Transverse colon (tissue), 3 donors: ENCODE measurements around the gene PSMD13.

Experiments
- EP300 ChIP-seq: sonication (generic); formaldehyde crosslinking; IDR thresholded peaks from one replicate; pipeline ENCODE4 v1.6.1; 2017; ENCODE audit warnings: antibody characterized with exemption, low read depth
- POLR2A ChIP-seq: fragments of 450-650 bp; IDR thresholded peaks from one replicate; pipeline ENCODE4 v1.6.1; 2016; ENCODE audit warnings: antibody characterized with exemption, mild to moderate bottlenecking, moderate library complexity
- POLR2AphosphoS5 ChIP-seq, 3 donors: sonication (generic); formaldehyde crosslinking; IDR thresholded peaks; one replicate each; pipeline ENCODE4 v1.6.1; 2016; ENCODE audit warnings: antibody characterized with exemption in 3 of 3

GRCh38 chr11:250274-250673 lies 13.5 kb downstream of the PSMD13 start:
- TF ChIP-seq POLR2A: no peak
- TF ChIP-seq POLR2AphosphoS5 (IDR thresholded peaks at IDR 0.05): no peak
- no peak for TF ChIP-seq EP300
